Fibroblast of pulmonary artery (primary cell): Measurements from ENCODE around the gene KCNQ5.

Experiments used
- DNase-seq: peaks from one replicate; pipeline ENCODE4 v3.0.0-alpha.2; 2010; ENCODE audit warnings: low read depth
- H3K4me3 ChIP-seq: replicated peaks from 2 replicates; pipeline ENCODE4 v1.5.1; 2011; ENCODE audit warnings: low read depth, mild to moderate bottlenecking, control low read depth, low read length, moderate library complexity
- CTCF ChIP-seq: IDR thresholded peaks from 2 replicates; pipeline ENCODE4 v1.5.1; 2011; ENCODE audit warnings: mild to moderate bottlenecking, control low read depth, low read length, inconsistent platforms; ENCODE audit errors: missing control alignments

The KCNQ5 gene

DNA sequence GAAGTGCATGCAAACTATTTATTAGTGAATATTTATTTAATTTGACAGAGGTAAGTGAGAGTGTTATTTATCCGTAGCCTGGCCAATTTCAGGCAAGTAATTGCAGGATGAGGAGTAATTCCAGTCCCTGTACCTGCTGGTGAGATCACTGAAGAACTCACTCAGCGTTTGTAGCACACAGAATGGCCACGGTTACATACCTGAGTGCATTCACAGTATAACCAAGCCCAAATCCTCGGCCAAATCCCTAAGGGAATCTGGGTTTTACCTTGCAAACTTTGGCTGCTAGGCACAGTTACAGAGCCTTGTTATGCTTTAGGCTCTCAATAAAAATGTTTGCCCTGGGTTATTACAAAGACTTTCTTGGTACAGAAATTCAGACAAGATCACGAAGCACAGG is 93.3 kb downstream of the KCNQ5 start:
- H3K4me3 ChIP-seq: no peak overlapping the region
- DNase-seq: no peak
- TF ChIP-seq CTCF: no peak

DNA sequence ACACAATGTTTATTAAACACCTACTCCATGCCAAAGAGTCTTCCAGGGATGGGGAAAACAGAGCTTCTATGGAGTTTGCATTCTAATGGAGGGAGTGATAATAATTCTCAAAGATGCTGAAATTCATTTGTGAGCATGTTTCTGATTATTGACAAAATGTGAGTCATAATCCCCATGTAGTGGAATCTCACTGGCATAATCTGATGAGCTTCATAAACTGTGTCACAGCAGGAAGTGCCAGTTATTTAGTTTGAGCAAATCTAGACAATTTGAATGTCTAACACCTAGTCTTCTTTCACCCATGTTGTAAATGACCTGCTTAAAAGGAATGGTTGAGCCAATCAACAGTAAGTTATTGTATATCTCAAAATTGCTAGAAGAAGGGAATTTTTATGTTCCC is 95.1 kb downstream of the KCNQ5 start:
- no peak overlapping the region for H3K4me3 ChIP-seq
- no peak for DNase-seq
- no peak for TF ChIP-seq CTCF

- no peak for TF ChIP-seq CTCF
- no peak overlapping the region for H3K4me3 ChIP-seq
- DNase-seq: peak; percentile 44
Measured at GRCh38 chr6:72720464-72720863, 98.6 kb downstream of the KCNQ5 start.

DNA sequence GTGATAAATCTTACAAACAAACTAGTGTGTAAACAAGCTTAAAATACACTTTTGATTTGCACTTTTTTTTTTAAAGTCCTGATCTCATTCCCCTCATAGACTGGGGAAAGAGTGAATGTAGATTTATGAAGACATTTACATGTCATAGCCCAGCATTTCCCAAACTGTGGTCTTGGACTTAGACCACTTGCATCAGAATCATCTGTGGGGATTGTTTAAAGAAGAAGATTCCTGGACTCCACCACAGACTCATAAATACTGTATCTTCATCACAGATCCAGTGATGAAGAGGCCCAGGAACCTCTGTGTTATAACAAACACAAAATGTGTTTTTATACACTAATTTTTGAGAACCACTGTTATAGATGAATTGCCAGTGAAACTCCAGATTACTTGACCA is 99.5 kb downstream of the KCNQ5 start:
- DNase-seq: no peak
- no peak overlapping the region for H3K4me3 ChIP-seq
- TF ChIP-seq CTCF: no peak

- no peak for TF ChIP-seq CTCF
- DNase-seq: no peak
- H3K4me3 ChIP-seq: no peak overlapping the region
Measured at GRCh38 chr6:72724545-72724944, 102.7 kb downstream of the KCNQ5 start.

GRCh38 chr6:72728706-72729343 is 107.0 kb downstream of the KCNQ5 start:
- TF ChIP-seq CTCF: no peak
- DNase-seq: no peak
- H3K4me3 ChIP-seq: no peak overlapping the region

GRCh38 chr6:72733045-72733444 is 111.2 kb downstream of the KCNQ5 start:
- no peak overlapping the region for H3K4me3 ChIP-seq
- no peak for DNase-seq
- TF ChIP-seq CTCF: no peak
